IMR-90 (cell line): ENCODE results near the gene COX6B2. TPM values are rescaled to one million over a fixed set of nuclear protein-coding genes. Genes with fewer than 3 reads are reported as not detected.

Source experiments
- ATAC-seq: fragments of 200-7000 bp; cut with Tn5 transposase; 2 replicates; pipeline ENCODE4 v1.9.1; 2020; ENCODE audit warnings: low read depth, mild to moderate bottlenecking, moderate library complexity
- BruUV-seq: library from RNA; stranded (reverse); fragments of 400-500 nt; replicated peaks from 2 replicates; lab custom pipeline; 2021; lab: Mats Ljungman, UMichigan
- CTCF ChIA-PET: fragments of 300-600 bp; formaldehyde crosslinking; extraction: SDS; loops from one replicate; lab custom pipeline; 2021; ENCODE audit warnings: antibody characterized with exemption; lab: Yijun Ruan, JAX
- POLR2A ChIA-PET: fragments of 300-600 bp; sonication (Branson Sonifier 250); formaldehyde crosslinking; loops from one replicate; lab custom pipeline; 2022; ENCODE audit warnings: antibody characterized with exemption; ENCODE audit not compliant: unreplicated experiment; lab: Charles Lee
- DNase-seq: peaks from one replicate; pipeline ENCODE4 v3.0.0; 2013
- H2AFZ ChIP-seq: replicated peaks from 2 replicates; pipeline ENCODE3; 2013; ENCODE audit warnings: low read length, mild to moderate bottlenecking; ENCODE audit not compliant: poor library complexity
- H2AK5ac ChIP-seq: 2 replicates; pipeline ENCODE4 v1.6.1; 2013; ENCODE audit warnings: low read depth, low read length, inconsistent platforms
- H2AK9ac ChIP-seq: replicated peaks from 2 replicates; pipeline ENCODE3; 2013; ENCODE audit warnings: mild to moderate bottlenecking, low read depth, low read length, moderate library complexity; ENCODE audit not compliant: poor library complexity
- H2BK120ac ChIP-seq: 2 replicates; pipeline ENCODE4 v1.6.1; 2013; ENCODE audit warnings: low read depth, low read length, inconsistent platforms
- H2BK15ac ChIP-seq: 3 replicates; pipeline ENCODE4 v1.6.1; 2013; ENCODE audit warnings: low read depth, low read length, inconsistent platforms
- H2BK20ac ChIP-seq: 2 replicates; pipeline ENCODE4 v1.6.1; 2013; ENCODE audit warnings: low read depth, mild to moderate bottlenecking, inconsistent platforms, low read length, moderate library complexity
- H2BK5ac ChIP-seq: 2 replicates; pipeline ENCODE4 v1.6.1; 2013; ENCODE audit warnings: mild to moderate bottlenecking, low read depth, low read length, inconsistent platforms; ENCODE audit not compliant: poor library complexity, severe bottlenecking
- H3K14ac ChIP-seq: replicated peaks from 2 replicates; pipeline ENCODE4 v1.6.1; 2013; ENCODE audit warnings: low read depth, low read length, inconsistent platforms
- H3K18ac ChIP-seq: 2 replicates; pipeline ENCODE4 v1.6.1; 2013; ENCODE audit warnings: low read depth, low read length, control low read depth
- H3K23ac ChIP-seq: 2 replicates; pipeline ENCODE4 v1.6.1; 2013; ENCODE audit warnings: low read depth, low read length, inconsistent platforms
- H3K27ac ChIP-seq: 2 replicates; pipeline ENCODE4 v1.5.1; 2013; ENCODE audit warnings: mild to moderate bottlenecking, control low read depth, low read length; ENCODE audit not compliant: insufficient read depth
- H3K27me3 ChIP-seq: 2 replicates; pipeline ENCODE4 v1.6.1; 2013; ENCODE audit warnings: low read length; ENCODE audit not compliant: control insufficient read depth, insufficient read depth
- H3K36me3 ChIP-seq: 2 replicates; pipeline ENCODE4 v1.6.1; 2013; ENCODE audit warnings: low read length, mixed read lengths; ENCODE audit not compliant: control insufficient read depth, insufficient read depth
- H3K4ac ChIP-seq: 2 replicates; pipeline ENCODE4 v1.6.1; 2013; ENCODE audit warnings: low read depth, low read length, inconsistent platforms
- H3K4me1 ChIP-seq: 2 replicates; pipeline ENCODE4 v1.6.1; 2013; ENCODE audit warnings: low read length, mixed read lengths; ENCODE audit not compliant: control insufficient read depth, insufficient read depth
- H3K4me2 ChIP-seq: 2 replicates; pipeline ENCODE4 v1.6.1; 2013; ENCODE audit warnings: low read depth, mild to moderate bottlenecking, control low read depth, low read length, moderate library complexity
- H3K4me3 ChIP-seq: 2 replicates; pipeline ENCODE4 v1.5.1; 2013; ENCODE audit warnings: low read depth, mild to moderate bottlenecking, control low read depth, low read length, moderate library complexity; ENCODE audit not compliant: insufficient read depth
- H3K56ac ChIP-seq: 2 replicates; pipeline ENCODE4 v1.6.1; 2013; ENCODE audit warnings: low read length, inconsistent platforms; ENCODE audit not compliant: insufficient read depth; ENCODE audit errors: extremely low read depth
- H3K79me1 ChIP-seq, 2 experiments: 2 replicates each; pipeline ENCODE4 v1.6.1; 2013; ENCODE audit warnings: low read length in 2 of 2, inconsistent platforms in 1 of 2, low read depth in 1 of 2
- H3K9ac ChIP-seq: 2 replicates; pipeline ENCODE4 v1.6.1; 2013; ENCODE audit warnings: low read depth, low read length, control low read depth
- H3K9me1 ChIP-seq: 2 replicates; pipeline ENCODE4 v1.6.1; 2013; ENCODE audit warnings: low read length, inconsistent platforms; ENCODE audit not compliant: insufficient read depth
- H3K9me3 ChIP-seq: 2 replicates; pipeline ENCODE4 v1.6.1; 2013; ENCODE audit warnings: low read length; ENCODE audit not compliant: control insufficient read depth, insufficient read depth
- H4K20me1 ChIP-seq: 2 replicates; pipeline ENCODE4 v1.6.1; 2013; ENCODE audit warnings: low read length, inconsistent platforms; ENCODE audit not compliant: insufficient read depth
- H4K5ac ChIP-seq: 2 replicates; pipeline ENCODE4 v1.6.1; 2013; ENCODE audit warnings: mild to moderate bottlenecking, low read depth, low read length, control low read depth
- H4K8ac ChIP-seq, 2 experiments: 2 replicates each; pipeline ENCODE4 v1.6.1; 2013; ENCODE audit warnings: low read depth in 2 of 2, low read length in 2 of 2, control low read depth in 1 of 2, inconsistent platforms in 1 of 2
- H4K91ac ChIP-seq: 2 replicates; pipeline ENCODE4 v1.6.1; 2013; ENCODE audit warnings: low read depth, low read length, inconsistent platforms; ENCODE audit not compliant: insufficient read depth
- BHLHE40 ChIP-seq: fragments of 150-350 bp; IDR thresholded peaks from 2 replicates; pipeline ENCODE4 v1.6.1; 2016; ENCODE audit warnings: mild to moderate bottlenecking, low read depth, low read length
- FOS ChIP-seq: fragments of 150-350 bp; IDR thresholded peaks from 2 replicates; pipeline ENCODE4 v1.6.1; 2016; ENCODE audit warnings: low read depth, low read length
- MAZ ChIP-seq: IDR thresholded peaks from 2 replicates; pipeline ENCODE4 v1.6.1; 2012; ENCODE audit warnings: low read depth, mild to moderate bottlenecking, low read length, improper control_type of control experiment, moderate library complexity, borderline replicate concordance
- POLR2A ChIP-seq: IDR thresholded peaks from 2 replicates; pipeline ENCODE4 v1.6.1; 2012; ENCODE audit warnings: mild to moderate bottlenecking, low read depth, low read length
- RAD21 ChIP-seq: IDR thresholded peaks from 2 replicates; pipeline ENCODE4 v1.6.1; 2012; ENCODE audit warnings: low read length, improper control_type of control experiment
- SMC3 ChIP-seq: fragments of 150-350 bp; IDR thresholded peaks from 2 replicates; pipeline ENCODE4 v1.6.1; 2016; ENCODE audit warnings: low read depth, mild to moderate bottlenecking, antibody characterized with exemption, low read length, moderate library complexity
- WGBS, 2 experiments: methylation state at CpG; one replicate each; pipeline versions ENCODE4 v1.1.5 to v1.1.7; 2013; ENCODE audit warnings: missing lambda C conversion rate in 2 of 2; ENCODE audit not compliant: insufficient read length in 1 of 2; ENCODE audit errors: extremely low coverage in 2 of 2; 5-methylcytosine and 5-hydroxymethylcytosine counted together
- dilution Hi-C: fragments of 300-500 bp; cut with HindIII; formaldehyde crosslinking; loops from one replicate; pipeline ENCODE4 v1.14.3; 2018; ENCODE audit warnings: low sequenced_read_pairs; ENCODE audit not compliant: unreplicated experiment
- in situ Hi-C: fragments of 300-500 bp; cut with MboI; formaldehyde crosslinking; loops from 3 replicates; pipeline ENCODE4 v1.14.3; 2019; ENCODE audit warnings: low sequenced_read_pairs, inconsistent platforms, mixed read lengths
- intact Hi-C: fragments of 100-400 bp; cut with micrococcal nuclease; formaldehyde crosslinking; loops from 2 replicates; pipeline ENCODE4 v1.10.0; 2022
- polyA plus RNA-seq, 3 experiments: library from polyadenylated mRNA; depleted of rRNA; stranded (reverse); fragments of >200 nt; gene quantifications; 2 replicates each; pipeline ENCODE4 v1.2.3, GENCODE V29; 2012; ENCODE audit warnings: low replicate concordance in 1 of 3
- total RNA-seq: library from RNA; depleted of rRNA; stranded (reverse); fragments of >200 nt; gene quantifications from 2 replicates; pipeline ENCODE4 v1.2.3, GENCODE V29; 2012
- TF ChIP-seq, protein P1 (sequence below): fragments of 150-350 bp; IDR thresholded peaks from 2 replicates; pipeline ENCODE4 v1.6.1; 2017; ENCODE audit warnings: mild to moderate bottlenecking, antibody characterized with exemption, low read length, low read depth

The COX6B2 gene
- total and polyA plus RNA-seq, 2 of the 4 experiments (the other 2 are of a cell fraction): 0.19 TPM; not detected in 1

DNA sequence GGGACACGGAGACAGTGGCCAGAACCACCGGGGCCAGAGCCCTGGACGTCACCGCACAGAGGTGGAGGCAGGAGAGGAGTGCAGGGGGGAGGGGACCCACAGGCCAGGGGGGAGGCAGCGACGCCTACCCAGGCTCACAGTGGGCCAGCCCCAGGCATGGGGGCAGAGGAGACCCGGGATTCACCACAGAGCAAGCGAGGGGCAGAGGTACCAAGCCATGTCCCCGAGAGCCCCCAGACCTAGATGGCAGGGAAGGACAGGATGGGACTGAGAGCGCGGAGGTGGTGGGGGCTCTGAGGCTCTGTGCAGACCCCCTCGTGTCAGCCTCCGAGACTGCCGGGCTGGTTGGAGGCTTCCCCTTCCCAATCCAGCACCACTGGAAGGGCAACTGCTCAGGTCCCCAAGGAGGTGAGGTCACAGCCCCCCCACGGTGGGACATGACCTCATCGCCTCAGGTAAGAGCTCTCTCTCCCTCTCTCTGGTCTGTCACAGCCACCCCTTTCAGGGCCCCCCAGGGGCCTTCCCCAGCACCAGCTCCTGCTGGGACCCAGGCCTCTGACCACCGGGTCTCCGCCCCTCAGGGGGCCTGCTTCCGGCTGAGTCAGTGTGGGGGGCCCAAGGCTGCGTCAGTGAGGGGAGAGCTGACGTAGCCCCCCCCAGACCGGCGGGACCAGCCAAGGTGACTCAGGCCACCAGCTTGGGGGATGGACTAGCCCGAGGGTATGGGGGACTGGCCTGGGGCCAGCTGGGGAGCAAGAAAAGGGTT lies 18.0 kb upstream of the COX6B2 start:
- peak overlapping the region; percentile 86 for H3K18ac ChIP-seq
- TF ChIP-seq, protein P1, sequence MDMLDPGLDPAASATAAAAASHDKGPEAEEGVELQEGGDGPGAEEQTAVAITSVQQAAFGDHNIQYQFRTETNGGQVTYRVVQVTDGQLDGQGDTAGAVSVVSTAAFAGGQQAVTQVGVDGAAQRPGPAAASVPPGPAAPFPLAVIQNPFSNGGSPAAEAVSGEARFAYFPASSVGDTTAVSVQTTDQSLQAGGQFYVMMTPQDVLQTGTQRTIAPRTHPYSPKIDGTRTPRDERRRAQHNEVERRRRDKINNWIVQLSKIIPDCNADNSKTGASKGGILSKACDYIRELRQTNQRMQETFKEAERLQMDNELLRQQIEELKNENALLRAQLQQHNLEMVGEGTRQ: no peak
- peak; percentile 96 for TF ChIP-seq FOS
- TF ChIP-seq RAD21: no peak; the same call in 1 of the 2 replicates
- TF ChIP-seq BHLHE40: peak; percentile 34; the same call in 1 of the 2 replicates
- TF ChIP-seq MAZ: peak; percentile 97
- no peak; the same call in none of the 2 replicates for TF ChIP-seq POLR2A
- no peak for TF ChIP-seq SMC3
- H3K14ac ChIP-seq: peak overlapping the region; percentile 77
- intact Hi-C loops: no loop called here
- peak overlapping the region; percentile 81; the same call in 2 of the 3 replicates for H2BK15ac ChIP-seq
- no TSS peak for BruUV-seq
- peak overlapping the region; percentile 89 for H4K5ac ChIP-seq
- no peaks in the 10 kb centered on the region for H3K9me3 ChIP-seq
- POLR2A ChIA-PET: no interaction called here
- peak overlapping the region; percentile 58; the same call in 1 of the 2 replicates for H3K56ac ChIP-seq
- peak overlapping the region; percentile 52 for H3K9ac ChIP-seq
- 0 out of 2 replicates have a peak overlapping the region, but pooled peaks have one; percentile 11 for H3K4me2 ChIP-seq
- peak overlapping the region; percentile 94 for H4K91ac ChIP-seq
- H2AK5ac ChIP-seq: peak overlapping the region; percentile 98
- peaks cover 13% of the 10 kb centered on the region; the same call in 1 of the 2 replicates for H3K9me1 ChIP-seq
- peak; percentile 84 for DNase-seq
- CTCF ChIA-PET: no interaction called here
- peak overlapping the region; percentile 77 for H2AFZ ChIP-seq
- in situ Hi-C loops: no loop called here
- H4K8ac ChIP-seq: peak overlapping the region; percentile 82 to 86
- H3K27ac ChIP-seq: peak overlapping the region; percentile 96
- H2AK9ac ChIP-seq: peak overlapping the region; percentile 87
- H2BK120ac ChIP-seq: peak overlapping the region; percentile 91
- no peak for ATAC-seq
- peak overlapping the region; percentile 82 for H3K4ac ChIP-seq
- peaks cover 45% of the 10 kb centered on the region for H3K4me1 ChIP-seq
- H3K79me1 ChIP-seq: peaks cover 5 to 41% of the 10 kb centered on the region in 2 experiments; a peak in 3 of 4 replicates
- H3K27me3 ChIP-seq: no peaks in the 10 kb centered on the region
- dilution Hi-C loops: no loop called here
- peak overlapping the region; percentile 96 for H2BK5ac ChIP-seq
- H2BK20ac ChIP-seq: peak overlapping the region; percentile 90
- peak overlapping the region; percentile 37; the same call in 1 of the 2 replicates for H3K23ac ChIP-seq
- peaks cover 10% of the 10 kb centered on the region for H3K36me3 ChIP-seq
- H3K4me3 ChIP-seq: no peak overlapping the region
- 63% methylated on average over 2 of the region's 24 CpGs; no CpG with 5 or more reads in 1 of the 2 experiments for WGBS, 2 experiments
- H4K20me1 ChIP-seq: peaks cover 22% of the 10 kb centered on the region
